Fibroblast of lung (primary cell): ENCODE measurements around the gene CFAP97D1.

Source experiments
- CTCF ChIP-seq, 2 donors: IDR thresholded peaks in 1 of 2; conservative IDR thresholded peaks in 1 of 2; 1 replicate in 1 of 2; 2 replicates in 1 of 2; pipeline ENCODE4 v1.5.1; 2011 to 2012; ENCODE audit warnings: low read length in 2 of 2, control low read depth in 1 of 2, inconsistent platforms in 1 of 2, low read depth in 1 of 2, mild to moderate bottlenecking in 1 of 2
- EZH2 ChIP-seq: IDR thresholded peaks from 2 replicates; pipeline ENCODE4 v1.5.1; 2012; ENCODE audit warnings: low read length, control low read depth, mild to moderate bottlenecking; ENCODE audit errors: missing control alignments

- TF ChIP-seq CTCF (conservative IDR thresholded peaks at IDR 0.05 in 1 of 2, IDR thresholded peaks at IDR 0.05 in 1 of 2; ENCODE audit: low read depth in 1 of 2, low read length in 2 of 2) = no peak
- no peak for TF ChIP-seq EZH2
Measured at GRCh38 chr17:43757171-43757660, 23.0 kb upstream of the CFAP97D1 start.
